SK-N-SH (cell line): Measurements from ENCODE around the gene MORN5. TPM values are rescaled to one million over a fixed set of nuclear protein-coding genes. Genes with fewer than 3 reads are reported as not detected.

Experiments
- CTCF ChIA-PET: fragments of 300-600, 350-600 bp; formaldehyde crosslinking; extraction: SDS; loops from one replicate; lab custom pipeline; 2021; lab: Yijun Ruan, JAX
- POLR2A ChIA-PET: fragments of 350-600 bp; sonication (Branson Sonifier 250); formaldehyde crosslinking; extraction: SDS; loops from one replicate; lab custom pipeline; 2020; ENCODE audit warnings: antibody characterized with exemption, inconsistent platforms; lab: Yijun Ruan, JAX
- DNase-seq: peaks from one replicate; pipeline ENCODE4 v3.0.0; 2012
- H2AFZ ChIP-seq: fragments of 200-600 bp; sonication (generic); 2 replicates; pipeline ENCODE4 v1.8.1; 2016; ENCODE audit warnings: antibody characterized with exemption, mild to moderate bottlenecking, low read depth
- H3F3A ChIP-seq: fragments of 200-600 bp; sonication (generic); replicated peaks from 2 replicates; pipeline ENCODE3; 2016; ENCODE audit warnings: antibody characterized with exemption, mild to moderate bottlenecking; ENCODE audit not compliant: insufficient read depth
- H3K27ac ChIP-seq, 2 experiments: fragments of 200-500 bp in 1 of 2; fragments of 200-600 bp in 1 of 2; sonication (Bioruptor generic) in 1 of 2; sonication (generic), shearing (Covaris generic) in 1 of 2; 2 replicates each; pipeline versions ENCODE4 v1.5.1 to v1.6.1; 2014 to 2016; ENCODE audit warnings: low read depth in 2 of 2, inconsistent platforms in 1 of 2, low read length in 1 of 2, mild to moderate bottlenecking in 1 of 2, mixed read lengths in 1 of 2
- H3K27me3 ChIP-seq: fragments of 200-600 bp; sonication (generic), shearing (Covaris generic); 2 replicates; pipeline ENCODE4 v1.6.1; 2016; ENCODE audit warnings: mixed run types; ENCODE audit not compliant: insufficient read depth
- H3K36me3 ChIP-seq, 2 experiments: fragments of 200-500 bp in 1 of 2; fragments of 200-600 bp in 1 of 2; sonication (Bioruptor generic) in 1 of 2; sonication (generic) in 1 of 2; replicated peaks in 1 of 2; 2 replicates each; pipeline versions ENCODE3 to v1.5.1; 2014 to 2016; ENCODE audit warnings: low read length in 1 of 2, mild to moderate bottlenecking in 1 of 2; ENCODE audit not compliant: insufficient read depth in 2 of 2, control insufficient read depth in 1 of 2
- H3K4me1 ChIP-seq, 2 experiments: fragments of 200-500 bp in 1 of 2; fragments of 200-600 bp in 1 of 2; sonication (Bioruptor generic) in 1 of 2; sonication (generic), shearing (Covaris generic) in 1 of 2; 2 replicates each; pipeline versions ENCODE4 v1.5.1 to v1.6.1; 2014 to 2016; ENCODE audit warnings: low read depth in 1 of 2, low read length in 1 of 2, mixed run types in 1 of 2; ENCODE audit not compliant: insufficient read depth in 2 of 2, control insufficient read depth in 1 of 2
- H3K4me2 ChIP-seq: fragments of 200-600 bp; sonication (generic), shearing (Covaris generic); 2 replicates; pipeline ENCODE4 v1.6.1; 2017; ENCODE audit warnings: mixed run types
- H3K4me3 ChIP-seq, 2 experiments: fragments of 200-500 bp in 1 of 2; fragments of 200-600 bp in 1 of 2; sonication (Bioruptor generic) in 1 of 2; sonication (generic), shearing (Covaris generic) in 1 of 2; 2 replicates each; pipeline versions ENCODE4 v1.5.1 to v1.8.1; 2014 to 2016; ENCODE audit warnings: low read depth in 2 of 2, inconsistent platforms in 1 of 2, low read length in 1 of 2, mild to moderate bottlenecking in 1 of 2, mixed read lengths in 1 of 2, moderate library complexity in 1 of 2
- H3K79me2 ChIP-seq: fragments of 200-600 bp; sonication (generic); 2 replicates; pipeline ENCODE4 v1.8.1; 2017; ENCODE audit warnings: mild to moderate bottlenecking; ENCODE audit not compliant: insufficient read depth
- H3K9ac ChIP-seq: fragments of 200-600 bp; sonication (generic); 2 replicates; pipeline ENCODE4 v1.6.1; 2017; ENCODE audit warnings: mixed run types
- H3K9me2 ChIP-seq: fragments of 200-600 bp; sonication (generic); 2 replicates; pipeline ENCODE4 v1.6.1; 2017; ENCODE audit warnings: mixed run types
- H3K9me3 ChIP-seq: fragments of 200-600 bp; sonication (generic); 2 replicates; pipeline ENCODE4 v1.6.1; 2017; ENCODE audit warnings: mixed run types, mild to moderate bottlenecking, moderate library complexity
- H4K20me1 ChIP-seq: fragments of 200-600 bp; sonication (generic); 2 replicates; pipeline ENCODE4 v1.6.1; 2017; ENCODE audit warnings: mild to moderate bottlenecking, mixed run types; ENCODE audit not compliant: insufficient read depth
- EP300 ChIP-seq, 2 experiments: IDR thresholded peaks; 2 replicates each; pipeline versions ENCODE4 v1.4.0 to v1.6.1; 2012; ENCODE audit warnings: borderline replicate concordance in 1 of 2, low read depth in 1 of 2, low read length in 1 of 2
- EZH2phosphoT487 ChIP-seq: fragments of 200-600 bp; sonication (generic); IDR thresholded peaks from 2 replicates; pipeline ENCODE4 v1.6.1; 2017; ENCODE audit warnings: low read depth, mixed run types, mild to moderate bottlenecking, antibody characterized with exemption, moderate library complexity, borderline replicate concordance
- FOSL2 ChIP-seq: IDR thresholded peaks from 2 replicates; pipeline ENCODE4 v1.4.0; 2012; ENCODE audit warnings: low read depth, mild to moderate bottlenecking, moderate library complexity, borderline replicate concordance
- FOXJ3 ChIP-seq: sonication (generic); formaldehyde crosslinking; IDR thresholded peaks from 2 replicates; pipeline ENCODE4 v1.5.1; 2020; ENCODE audit warnings: mild to moderate bottlenecking, missing genetic modification reagents
- FOXM1 ChIP-seq: IDR thresholded peaks from 2 replicates; pipeline ENCODE4 v1.4.0; 2012; ENCODE audit warnings: low read depth, mild to moderate bottlenecking
- JUND ChIP-seq: IDR thresholded peaks from 2 replicates; pipeline ENCODE4 v1.4.0; 2012
- MEF2A ChIP-seq: IDR thresholded peaks from 2 replicates; pipeline ENCODE4 v1.4.0; 2012; ENCODE audit warnings: low read depth, borderline replicate concordance
- NFIC ChIP-seq: IDR thresholded peaks from 2 replicates; pipeline ENCODE4 v1.4.0; 2012; ENCODE audit warnings: borderline replicate concordance
- NRF1 ChIP-seq: IDR thresholded peaks from 2 replicates; pipeline ENCODE4 v1.6.1; 2012; ENCODE audit warnings: low read depth, mild to moderate bottlenecking, low read length
- POLR2AphosphoS5 ChIP-seq: IDR thresholded peaks from 2 replicates; pipeline ENCODE4 v1.6.1; 2012; ENCODE audit warnings: low read depth, low read length
- RAD21 ChIP-seq: IDR thresholded peaks from 2 replicates; pipeline ENCODE4 v1.6.1; 2012; ENCODE audit warnings: mild to moderate bottlenecking, low read length
- RCOR1 ChIP-seq: fragments of 150-350 bp; IDR thresholded peaks from 2 replicates; pipeline ENCODE4 v1.6.1; 2017; ENCODE audit warnings: antibody characterized with exemption, low read length
- RFX5 ChIP-seq: IDR thresholded peaks from 2 replicates; pipeline ENCODE4 v1.6.1; 2012; ENCODE audit warnings: mild to moderate bottlenecking, improper control_type of control experiment, low read length
- SIN3A ChIP-seq: IDR thresholded peaks from 2 replicates; pipeline ENCODE4 v1.6.1; 2012; ENCODE audit warnings: low read depth, mild to moderate bottlenecking, low read length, moderate library complexity, borderline replicate concordance
- TEAD4 ChIP-seq: IDR thresholded peaks from 2 replicates; pipeline ENCODE4 v1.4.0; 2012; ENCODE audit warnings: mild to moderate bottlenecking, borderline replicate concordance; ENCODE audit not compliant: insufficient read depth
- YY1 ChIP-seq: IDR thresholded peaks from 2 replicates; pipeline ENCODE4 v1.4.0; 2012; ENCODE audit warnings: low read depth, mild to moderate bottlenecking
- WGBS: methylation state at CpG from one replicate; pipeline ENCODE4 v1.1.6; 2017; ENCODE audit warnings: low lambda C conversion rate; 5-methylcytosine and 5-hydroxymethylcytosine counted together
- polyA plus RNA-seq, 3 experiments: library from polyadenylated mRNA; depleted of rRNA; stranded (reverse); fragments of >200 nt; gene quantifications; 2 replicates each; pipeline ENCODE4 v1.2.3, GENCODE V29; 2012
- TF ChIP-seq, protein P1 (sequence below): IDR thresholded peaks from 2 replicates; pipeline ENCODE4 v1.4.0; 2012; ENCODE audit warnings: low read depth
- TF ChIP-seq, protein P2 (sequence below): IDR thresholded peaks from 2 replicates; pipeline ENCODE4; 2012
- TF ChIP-seq, protein P3 (sequence below): fragments of 150-350 bp; IDR thresholded peaks from 2 replicates; pipeline ENCODE4 v1.6.1; 2016; ENCODE audit warnings: mild to moderate bottlenecking, low read depth, low read length

MORN5 gene
- polyA plus RNA-seq, 1 of the 3 experiments (the other 2 are of a cell fraction) = not detected

DNA sequence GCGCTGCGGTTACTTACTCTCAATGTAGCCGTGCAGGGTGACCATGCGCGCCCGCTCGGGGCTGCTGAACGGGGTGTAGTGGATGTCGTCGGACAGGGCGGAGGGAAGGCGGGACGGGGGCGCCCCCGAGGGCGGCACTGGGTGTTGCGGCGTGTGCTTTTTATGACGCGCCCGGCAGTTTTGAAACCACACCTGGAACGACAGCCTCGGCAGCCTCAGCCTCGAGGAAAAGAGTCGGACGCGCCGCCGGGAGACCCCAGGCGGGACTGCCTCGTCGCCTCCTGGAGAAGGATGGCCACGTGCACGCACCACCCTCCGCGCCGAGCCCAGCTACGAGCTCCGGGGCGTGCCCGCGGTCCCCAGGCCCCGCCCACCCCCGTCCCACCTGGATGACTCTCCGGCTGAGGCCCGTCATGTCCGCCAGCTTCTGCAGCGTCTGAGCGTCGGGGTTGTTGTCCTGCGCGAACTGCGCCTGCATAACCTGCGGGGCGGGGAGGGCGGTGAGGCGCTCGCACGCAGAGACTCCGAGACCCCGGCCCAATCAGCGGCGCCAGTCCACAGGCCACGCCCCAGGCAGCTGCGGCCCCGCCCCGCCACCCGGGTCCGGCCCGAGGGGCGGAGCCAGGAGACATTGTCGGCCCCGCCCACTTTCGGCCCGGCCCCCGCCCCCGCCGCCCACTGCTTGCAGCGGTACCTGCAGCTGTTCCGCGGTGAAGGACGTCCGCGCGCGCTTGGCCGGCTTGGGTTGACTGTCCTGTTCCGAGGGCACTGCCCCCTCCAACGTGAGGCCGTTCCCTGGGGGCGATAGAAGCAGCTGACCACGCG lies 54.1 kb downstream of the MORN5 start:
- Histone ChIP-seq H3K27ac (no peak overlapping the region), H3K9ac (no peak overlapping the region), H3K4me2 (peak overlapping the region; percentile 76), H3F3A (peaks cover 7% of the 10 kb centered on the region), H3K9me3 (no peaks in the 10 kb centered on the region), H3K79me2 (no peaks in the 10 kb centered on the region), H3K4me1 (peaks cover 0 to 9% of the 10 kb centered on the region in 2 experiments; a peak in 2 of 4 replicates), H2AFZ (no peak overlapping the region), H3K4me3 (peak overlapping the region in 1 of 2 experiments; percentile 41; a peak in 2 of 4 replicates), H3K9me2 (no peaks in the 10 kb centered on the region), H4K20me1 (no peaks in the 10 kb centered on the region), H3K27me3 (peaks cover 92% of the 10 kb centered on the region), H3K36me3 (no peaks in the 10 kb centered on the region)
- DNase-seq = peak; percentile 99
- WGBS = 5% methylated on average over 24 of the region's 93 CpGs
- CTCF ChIA-PET = interaction anchor here (0.8 to 1.3 kb wide), 2 partner anchors 94 to 141 kb away, joined by 3 read pairs; no protein-coding TSS in a partner anchor
- TF ChIP-seq RCOR1 = no peak
- TF ChIP-seq, protein P1, sequence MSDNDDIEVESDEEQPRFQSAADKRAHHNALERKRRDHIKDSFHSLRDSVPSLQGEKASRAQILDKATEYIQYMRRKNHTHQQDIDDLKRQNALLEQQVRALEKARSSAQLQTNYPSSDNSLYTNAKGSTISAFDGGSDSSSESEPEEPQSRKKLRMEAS = peak; percentile 78
- POLR2A ChIA-PET = interaction anchor here (1.2 kb wide), 1 partner anchor 17 kb away, joined by 3 read pairs; no protein-coding TSS in a partner anchor

DNA sequence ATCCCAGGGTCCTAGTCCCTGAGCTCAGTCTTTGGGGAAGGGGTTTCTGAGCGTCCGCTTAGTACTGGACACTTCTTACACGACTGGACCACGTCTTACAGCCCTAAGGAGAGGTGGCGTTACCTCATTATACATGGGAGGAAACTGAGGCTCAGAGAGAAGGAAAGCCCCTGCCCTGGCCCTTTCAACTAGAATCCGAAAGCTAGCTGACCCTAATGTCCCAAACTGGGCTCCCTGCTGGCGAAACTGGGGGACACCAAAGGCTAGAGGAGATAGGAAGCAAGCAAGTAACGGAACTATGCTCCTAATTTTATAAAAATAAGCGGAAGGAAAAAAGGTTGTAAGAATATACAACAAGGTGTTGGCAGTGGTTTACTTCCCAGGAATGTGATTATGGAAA lies 54.8 kb downstream of the MORN5 start:
- no peaks in the 10 kb centered on the region for H4K20me1 ChIP-seq
- TF ChIP-seq RAD21 (no peak), RCOR1 (no peak), NRF1 (no peak), JUND (no peak), EP300 (IDR thresholded peaks at IDR 0.05; ENCODE audit: borderline replicate concordance in 1 of 2, low read depth in 1 of 2, low read length in 1 of 2) (no peak), FOXJ3 (CRISPR knock-in tag) (no peak), MEF2A (no peak), NFIC (no peak)
- ChIA-PET POLR2A (interaction anchor here (1.2 kb wide), 1 partner anchor 16 kb away, joined by 3 read pairs; no protein-coding TSS in a partner anchor), CTCF (interaction anchor here (0.8 to 1.3 kb wide), 2 partner anchors 93 to 140 kb away, joined by 3 read pairs; no protein-coding TSS in a partner anchor)
- peak overlapping the region in 1 of 2 experiments; percentile 35; a peak in 2 of 4 replicates for H3K4me3 ChIP-seq
- WGBS = 31% methylated on average over 7 of the region's 9 CpGs
- no peaks in the 10 kb centered on the region for H3K36me3 ChIP-seq
- H3F3A ChIP-seq = peaks cover 7% of the 10 kb centered on the region
- H2AFZ ChIP-seq = no peak overlapping the region
- no peaks in the 10 kb centered on the region for H3K9me3 ChIP-seq
- no peak overlapping the region for H3K27ac ChIP-seq
- no peak for DNase-seq
- peaks cover 0 to 12% of the 10 kb centered on the region in 2 experiments; a peak in 2 of 4 replicates for H3K4me1 ChIP-seq
- H3K4me2 ChIP-seq = peak overlapping the region; percentile 76
- H3K27me3 ChIP-seq = peaks cover 93% of the 10 kb centered on the region
- no peak overlapping the region for H3K9ac ChIP-seq
- H3K79me2 ChIP-seq = no peaks in the 10 kb centered on the region
- H3K9me2 ChIP-seq = no peaks in the 10 kb centered on the region

DNA sequence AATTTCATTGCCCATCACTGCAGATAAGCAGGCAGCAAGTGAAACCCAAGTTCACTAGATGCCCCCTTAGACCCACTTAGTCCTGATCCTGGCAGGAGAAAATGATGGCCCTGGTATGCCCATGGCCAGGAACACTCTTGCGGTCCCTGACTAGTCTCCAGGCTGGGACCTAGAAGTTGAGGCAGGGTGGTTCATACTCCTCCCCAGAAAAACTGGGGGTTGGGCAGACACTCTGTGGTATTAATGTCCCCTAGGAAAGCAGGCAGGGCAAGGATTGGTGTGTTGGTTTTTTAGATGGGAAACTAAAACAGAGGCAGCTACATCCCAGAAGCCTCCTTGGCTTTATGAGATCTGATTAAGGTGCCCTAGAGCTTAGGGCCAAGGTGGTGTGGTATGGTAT lies 56.0 kb downstream of the MORN5 start:
- Histone ChIP-seq H3K27ac (no peak overlapping the region), H3K9me2 (no peaks in the 10 kb centered on the region), H3F3A (peaks cover 7% of the 10 kb centered on the region), H3K79me2 (no peaks in the 10 kb centered on the region), H3K9me3 (no peaks in the 10 kb centered on the region), H3K36me3 (no peaks in the 10 kb centered on the region), H3K27me3 (peaks cover 94% of the 10 kb centered on the region), H3K4me2 (no peak overlapping the region), H3K9ac (no peak overlapping the region), H2AFZ (no peak overlapping the region), H4K20me1 (no peaks in the 10 kb centered on the region), H3K4me1 (peaks cover 0 to 18% of the 10 kb centered on the region in 2 experiments; a peak in 2 of 4 replicates), H3K4me3 (no peak overlapping the region)
- no peak for DNase-seq
- CTCF ChIA-PET = interaction anchor here (1.0 to 1.6 kb wide), 3 partner anchors 76 to 92 kb away, joined by 3 to 4 read pairs (median 3); no protein-coding TSS in a partner anchor
- WGBS = no CpG with 5 or more reads among the region's 1 CpG
- POLR2A ChIA-PET = no interaction called here
- TF ChIP-seq, protein P2, sequence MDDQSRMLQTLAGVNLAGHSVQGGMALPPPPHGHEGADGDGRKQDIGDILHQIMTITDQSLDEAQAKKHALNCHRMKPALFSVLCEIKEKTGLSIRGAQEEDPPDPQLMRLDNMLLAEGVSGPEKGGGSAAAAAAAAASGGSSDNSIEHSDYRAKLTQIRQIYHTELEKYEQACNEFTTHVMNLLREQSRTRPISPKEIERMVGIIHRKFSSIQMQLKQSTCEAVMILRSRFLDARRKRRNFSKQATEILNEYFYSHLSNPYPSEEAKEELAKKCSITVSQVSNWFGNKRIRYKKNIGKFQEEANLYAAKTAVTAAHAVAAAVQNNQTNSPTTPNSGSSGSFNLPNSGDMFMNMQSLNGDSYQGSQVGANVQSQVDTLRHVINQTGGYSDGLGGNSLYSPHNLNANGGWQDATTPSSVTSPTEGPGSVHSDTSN = no peak
- no peak for TF ChIP-seq FOSL2
- no peak for TF ChIP-seq RFX5
- TF ChIP-seq FOXM1 = no peak
- TF ChIP-seq TEAD4 = no peak
- TF ChIP-seq POLR2AphosphoS5 = no peak
- no peak for TF ChIP-seq RCOR1
- TF ChIP-seq EZH2phosphoT487 = no peak
- TF ChIP-seq YY1 = no peak
- TF ChIP-seq, protein P3, sequence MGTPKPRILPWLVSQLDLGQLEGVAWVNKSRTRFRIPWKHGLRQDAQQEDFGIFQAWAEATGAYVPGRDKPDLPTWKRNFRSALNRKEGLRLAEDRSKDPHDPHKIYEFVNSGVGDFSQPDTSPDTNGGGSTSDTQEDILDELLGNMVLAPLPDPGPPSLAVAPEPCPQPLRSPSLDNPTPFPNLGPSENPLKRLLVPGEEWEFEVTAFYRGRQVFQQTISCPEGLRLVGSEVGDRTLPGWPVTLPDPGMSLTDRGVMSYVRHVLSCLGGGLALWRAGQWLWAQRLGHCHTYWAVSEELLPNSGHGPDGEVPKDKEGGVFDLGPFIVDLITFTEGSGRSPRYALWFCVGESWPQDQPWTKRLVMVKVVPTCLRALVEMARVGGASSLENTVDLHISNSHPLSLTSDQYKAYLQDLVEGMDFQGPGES = no peak
- TF ChIP-seq SIN3A = no peak
